PC-3 (cell line): ENCODE data around the gene STARD3.

ENCODE experiments used
- CTCF ChIP-seq: fragments of 300-600 bp; sonication (generic); conservative IDR thresholded peaks from 2 replicates; pipeline ENCODE4 v1.5.1; 2017; ENCODE audit warnings: antibody characterized with exemption, low read depth, mild to moderate bottlenecking, low read length
- EZH2 ChIP-seq: fragments of 300-600 bp; sonication (generic); IDR thresholded peaks from one replicate; pipeline ENCODE4 v1.6.1; 2017; ENCODE audit warnings: antibody characterized with exemption, mild to moderate bottlenecking, low read length; ENCODE audit not compliant: unreplicated experiment

GRCh38 chr17:39655105-39655504 lies 18.2 kb downstream of the STARD3 start:
- TF ChIP-seq CTCF (no peak), EZH2 (no peak)
